DMS114 treated with DMSO at 0.1 percent for 48 hours (cell line): Measurements from ENCODE around the gene RNASEH2A.
A peak's percentile ranks its signal among the peaks of the same experiment; 100 is the strongest.

Source experiments
- DNase-seq: peaks from one replicate; lab custom pipeline; 2025; ENCODE audit not compliant: unreplicated experiment; lab: John Stamatoyannopoulos, UW

RNASEH2A gene

GRCh38 chr19:12806242-12807081, at the start of gene RNASEH2A:
Gene RNASEH2A (plus strand): TSS chr19:12806584. CDS start chr19:12806674, 90 bp downstream.
- peak; percentile 57 for DNase-seq

- DNase-seq: peak; percentile 53
These were observed 48.7 kb upstream of the RNASEH2A start for GRCh38 chr19:12757544-12758274.

GRCh38 chr19:12759686-12760085, 46.7 kb upstream of the RNASEH2A start:
- DNase-seq: no peak

- no peak for DNase-seq
These were observed 43.3 kb upstream of the RNASEH2A start for GRCh38 chr19:12763100-12763499.

- DNase-seq: no peak
These were observed 41.7 kb upstream of the RNASEH2A start for GRCh38 chr19:12764698-12765097.

GRCh38 chr19:12766051-12766521, 40.3 kb upstream of the RNASEH2A start:
- DNase-seq: no peak

GRCh38 chr19:12767150-12767549, 39.2 kb upstream of the RNASEH2A start:
- no peak for DNase-seq

GRCh38 chr19:12767666-12768065, 38.7 kb upstream of the RNASEH2A start:
- DNase-seq: no peak

- DNase-seq: no peak
These were observed 36.7 kb upstream of the RNASEH2A start for GRCh38 chr19:12769689-12770088.

- DNase-seq: no peak
These were observed 35.5 kb upstream of the RNASEH2A start for GRCh38 chr19:12770922-12771321.

- no peak for DNase-seq
These were observed 34.1 kb upstream of the RNASEH2A start for GRCh38 chr19:12772323-12772722.

GRCh38 chr19:12773571-12773970, 32.8 kb upstream of the RNASEH2A start:
- no peak for DNase-seq

- DNase-seq: no peak
These were observed 31.5 kb upstream of the RNASEH2A start, which contains the start of gene HOOK2 for GRCh38 chr19:12774588-12775555. Gene HOOK2 (minus strand): TSS chr19:12775552. CDS start chr19:12775449, 103 bp downstream.

- DNase-seq: peak; percentile 60
These were observed 29.0 kb upstream of the RNASEH2A start for GRCh38 chr19:12777217-12778016.

GRCh38 chr19:12778017-12778904, 28.1 kb upstream of the RNASEH2A start:
- peak; percentile 52 for DNase-seq

GRCh38 chr19:12778905-12779161, 27.6 kb upstream of the RNASEH2A start:
- no peak for DNase-seq

GRCh38 chr19:12779162-12779993, 27.0 kb upstream of the RNASEH2A start:
- DNase-seq: no peak

GRCh38 chr19:12782174-12782423, 24.3 kb upstream of the RNASEH2A start:
- DNase-seq: no peak
